GM21717 (cell line): ENCODE results near the gene HPCAL1.

Source experiments
- ATAC-seq: cut with Tn5 transposase; IDR thresholded peaks from one replicate; pipeline ENCODE4 v1.9.1; 2021; ENCODE audit warnings: mild to moderate bottlenecking, moderate library complexity; ENCODE audit not compliant: unreplicated experiment

Gene HPCAL1

GRCh38 chr2:10415048-10415447 lies 112.3 kb downstream of the HPCAL1 start:
- no peak for ATAC-seq

- no peak for ATAC-seq
Observed at GRCh38 chr2:10415640-10416039, 112.9 kb downstream of the HPCAL1 start.

- ATAC-seq, result no peak
Observed at GRCh38 chr2:10417551-10418335, 115.0 kb downstream of the HPCAL1 start.

GRCh38 chr2:10419553-10420257 lies 117.0 kb downstream of the HPCAL1 start:
- no peak for ATAC-seq

GRCh38 chr2:10422251-10422650 lies 119.5 kb downstream of the HPCAL1 start:
- ATAC-seq, result no peak

- ATAC-seq, result no peak
Observed at GRCh38 chr2:10422732-10423399, 120.2 kb downstream of the HPCAL1 start.

- ATAC-seq, result no peak
Observed at GRCh38 chr2:10423400-10423774, 120.7 kb downstream of the HPCAL1 start.

- no peak for ATAC-seq
Observed at GRCh38 chr2:10424051-10424450, 121.3 kb downstream of the HPCAL1 start.

GRCh38 chr2:10424916-10425505 lies 122.3 kb downstream of the HPCAL1 start:
- no peak for ATAC-seq

GRCh38 chr2:10425699-10426098 lies 123.0 kb downstream of the HPCAL1 start:
- no peak for ATAC-seq

GRCh38 chr2:10426726-10427617 lies 124.3 kb downstream of the HPCAL1 start:
- no peak for ATAC-seq

GRCh38 chr2:10427618-10427949 lies 124.9 kb downstream of the HPCAL1 start:
- no peak for ATAC-seq

GRCh38 chr2:10428355-10428754 lies 125.7 kb downstream of the HPCAL1 start:
- ATAC-seq, result no peak

- no peak for ATAC-seq
Observed at GRCh38 chr2:10428924-10429323, 126.2 kb downstream of the HPCAL1 start.

- ATAC-seq, result no peak
Observed at GRCh38 chr2:10430886-10431622, 128.3 kb downstream of the HPCAL1 start.

- ATAC-seq, result no peak
Observed at GRCh38 chr2:10431797-10432196, 129.1 kb downstream of the HPCAL1 start.

- ATAC-seq, result no peak
Observed at GRCh38 chr2:10432311-10433181, 129.8 kb downstream of the HPCAL1 start.

- no peak for ATAC-seq
Observed at GRCh38 chr2:10433264-10433946, 130.7 kb downstream of the HPCAL1 start.
